GM10266 (cell line): ENCODE measurements around the gene LRP6.

Experiments
- DNase-seq: peaks from one replicate; pipeline ENCODE4 v3.0.0; 2012; ENCODE audit errors: extremely low spot score
- CTCF ChIP-seq: IDR thresholded peaks from 2 replicates; pipeline ENCODE4 v1.5.1; 2012; ENCODE audit warnings: mild to moderate bottlenecking, low read depth; ENCODE audit not compliant: control insufficient read depth, insufficient read depth; ENCODE audit errors: missing control alignments

Gene LRP6

GRCh38 chr12:12195081-12195480 lies 71.8 kb downstream of the LRP6 start:
- TF ChIP-seq CTCF, result no peak
- DNase-seq, result no peak

- TF ChIP-seq CTCF, result no peak
- DNase-seq, result no peak
Measured at GRCh38 chr12:12194206-12194605, 72.6 kb downstream of the LRP6 start.

- no peak for TF ChIP-seq CTCF
- no peak for DNase-seq
Measured at GRCh38 chr12:12191008-12191407, 75.8 kb downstream of the LRP6 start.

GRCh38 chr12:12190087-12190809 lies 76.6 kb downstream of the LRP6 start:
- no peak for DNase-seq
- no peak for TF ChIP-seq CTCF

GRCh38 chr12:12185414-12185813 lies 81.4 kb downstream of the LRP6 start:
- no peak for TF ChIP-seq CTCF
- DNase-seq, result no peak

GRCh38 chr12:12182703-12183365 lies 84.0 kb downstream of the LRP6 start:
- no peak for DNase-seq
- no peak for TF ChIP-seq CTCF

- no peak for DNase-seq
- no peak for TF ChIP-seq CTCF
Measured at GRCh38 chr12:12181511-12181910, 85.3 kb downstream of the LRP6 start.
